ENCODE data around the gene PEF1.

- TF ChIP-seq EZH2 (IDR thresholded peaks at IDR 0.05; ENCODE audit: borderline replicate concordance, low read depth, low read length, severe bottlenecking) (no peak), FOS (IDR thresholded peaks at IDR 0.05; ENCODE audit: borderline replicate concordance, insufficient read depth, low read length) (no peak), CTCF (IDR thresholded peaks at IDR 0.05; ENCODE audit: extremely low read depth in 1 of 2, insufficient read depth in 1 of 2, low read depth in 1 of 2, low read length in 2 of 2) (no peak), POLR2AphosphoS5 (IDR thresholded peaks at IDR 0.05; ENCODE audit: insufficient read depth, low read depth, low read length) (no peak), POLR2A (IDR thresholded peaks at IDR 0.05; ENCODE audit: low read depth, low read length) (no peak), MAX (IDR thresholded peaks at IDR 0.05; ENCODE audit: insufficient read depth, insufficient read length) (no peak), GATA2 (IDR thresholded peaks at IDR 0.05; ENCODE audit: insufficient read depth, insufficient read length, low read depth, low read length) (no peak), MYC (IDR thresholded peaks at IDR 0.05; ENCODE audit: low read depth, low read length) (no peak)
Measured at GRCh38 chr1:31620631-31621497, 23.8 kb downstream of the PEF1 start.
